ENCODE data around the gene ATG16L1.

The ATG16L1 gene

DNA sequence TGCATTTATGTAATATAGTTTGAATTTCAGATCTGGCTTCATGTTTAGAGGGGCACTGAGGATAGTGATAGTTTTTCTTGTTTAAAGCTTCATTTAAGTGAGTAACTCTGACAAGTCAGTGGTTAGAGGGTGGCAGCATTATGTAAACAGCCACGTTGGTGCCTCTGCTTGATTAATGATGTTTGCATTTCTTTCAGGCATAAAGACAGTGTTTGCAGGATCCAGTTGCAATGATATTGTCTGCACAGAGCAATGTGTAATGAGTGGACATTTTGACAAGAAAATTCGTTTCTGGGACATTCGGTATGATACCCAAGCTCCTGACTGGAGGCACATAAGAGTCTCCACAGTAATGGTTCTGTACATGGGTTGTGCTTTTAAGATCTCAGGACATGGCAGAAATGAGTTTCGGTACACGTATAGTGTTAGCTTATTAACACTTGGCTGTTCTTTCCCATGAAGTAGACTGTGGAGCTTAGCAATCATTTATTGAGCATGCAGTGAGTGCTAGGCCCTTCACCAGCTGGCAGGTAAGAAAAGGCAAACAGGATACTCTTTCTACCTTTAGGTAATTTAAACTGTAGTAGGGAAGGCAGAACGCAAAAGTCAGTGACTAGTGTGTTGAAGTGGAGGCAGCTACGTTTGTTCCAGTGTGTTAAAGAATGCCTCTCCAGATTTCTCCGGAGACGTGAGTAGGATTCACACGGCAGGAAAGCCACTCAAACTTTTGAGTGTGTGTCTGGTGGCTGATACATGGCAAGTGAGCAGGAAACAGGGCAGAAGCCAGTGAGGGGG, 38.8 kb downstream of the ATG16L1 start:
- DNase-seq (ENCODE audit: low read depth in 2 of 2), result no peak

DNA sequence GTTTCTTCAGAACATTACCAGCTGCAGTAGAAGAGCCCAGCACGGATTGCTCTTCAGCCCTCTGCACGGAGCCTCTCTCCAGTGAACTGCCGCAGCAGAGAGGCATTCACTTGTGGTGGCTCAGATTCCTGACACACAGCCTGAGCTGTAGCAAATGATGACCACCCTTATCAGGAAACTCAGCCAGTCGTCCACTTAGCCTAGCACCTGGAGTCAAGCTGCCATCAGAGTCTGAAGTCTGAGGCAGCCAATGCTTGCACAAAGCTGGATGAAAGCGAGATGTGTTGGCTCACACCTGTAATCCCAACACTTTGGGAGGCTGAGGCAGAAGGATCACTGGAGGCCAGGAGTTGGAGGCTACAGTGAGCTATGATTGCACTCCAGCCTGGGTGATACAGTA, 44.4 kb downstream of the ATG16L1 start:
- no peak for DNase-seq (ENCODE audit: low read depth in 2 of 2)

DNA sequence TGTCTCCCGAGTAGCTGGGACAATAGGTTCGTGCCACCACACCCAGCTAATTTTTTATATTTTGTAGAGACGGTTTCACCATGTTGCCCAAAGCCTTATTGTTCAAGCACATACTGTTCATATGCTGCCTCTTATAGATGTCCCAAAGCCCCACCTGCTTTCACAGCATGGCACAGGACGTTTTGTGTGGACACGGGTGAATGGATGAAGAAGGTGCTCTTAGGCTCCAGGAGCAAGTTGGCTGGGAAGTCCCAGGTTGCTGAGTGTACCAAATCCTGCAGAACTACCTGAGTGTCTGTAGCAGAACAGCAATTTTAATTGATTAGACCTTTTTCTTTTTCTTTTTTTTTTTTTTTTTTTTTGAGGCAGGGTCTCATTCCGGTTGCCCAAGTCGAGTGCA, 45.6 kb downstream of the ATG16L1 start:
- DNase-seq (ENCODE audit: low read depth in 2 of 2), result no peak

DNA sequence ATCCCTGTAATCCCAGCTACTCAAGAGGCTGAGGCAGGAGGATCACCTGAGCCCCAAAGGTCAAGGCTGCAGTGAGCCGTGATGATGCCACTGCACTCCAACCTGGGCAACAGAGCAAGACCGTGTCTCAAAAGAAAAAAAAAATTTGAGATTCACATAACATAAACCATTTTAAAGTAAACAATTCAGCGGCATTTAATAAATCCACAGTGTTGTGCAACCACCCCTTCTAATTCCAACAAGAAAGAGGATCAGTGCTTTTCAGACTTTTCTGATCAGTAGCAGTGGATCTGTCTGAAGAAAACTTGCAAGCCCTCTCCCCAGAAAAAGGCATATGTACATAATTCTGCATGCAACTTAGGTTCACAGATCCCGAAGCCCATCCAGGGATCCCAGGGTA, 48.9 kb downstream of the ATG16L1 start:
- DNase-seq (ENCODE audit: low read depth in 2 of 2), result no peak

DNA sequence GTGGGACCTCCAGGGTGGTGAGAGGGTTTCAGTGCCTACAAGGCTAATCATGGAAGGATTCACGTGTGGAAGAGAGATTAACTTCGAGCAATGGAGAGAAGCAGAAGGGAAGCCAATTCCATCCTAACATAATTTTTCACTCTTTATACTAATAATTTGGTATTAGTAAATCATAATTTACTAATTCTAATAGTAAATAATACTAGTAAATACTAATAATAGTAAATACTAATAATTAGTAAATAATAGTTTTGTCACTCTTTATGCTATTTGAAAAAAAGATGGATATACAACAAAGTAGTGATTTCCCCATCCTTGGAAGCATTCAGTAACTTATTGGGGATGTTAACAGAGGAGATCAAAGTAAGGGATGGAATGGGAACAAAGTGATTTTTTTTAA, 49.8 kb downstream of the ATG16L1 start:
- DNase-seq (ENCODE audit: low read depth in 2 of 2), result no peak

DNA sequence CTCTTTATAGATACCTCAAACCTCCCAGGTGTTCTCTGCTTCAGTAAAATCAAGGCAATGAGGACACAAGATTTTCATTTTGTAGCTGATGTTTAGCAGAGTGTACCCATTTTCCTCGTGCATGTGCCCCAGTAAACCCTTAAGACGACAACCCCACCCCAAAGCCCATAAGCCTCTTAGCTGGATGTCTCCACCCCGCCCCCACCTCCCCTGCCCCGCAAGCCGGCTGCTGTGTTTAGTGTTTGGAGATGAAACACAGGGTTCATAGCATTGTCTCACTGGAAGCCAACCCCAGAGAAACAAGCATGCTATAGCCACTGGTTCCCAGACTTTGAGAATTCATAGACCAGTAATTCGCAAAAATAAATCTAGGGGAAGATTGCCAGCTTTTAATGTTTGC, 50.3 kb downstream of the ATG16L1 start:
- no peak for DNase-seq (ENCODE audit: low read depth in 2 of 2)

DNA sequence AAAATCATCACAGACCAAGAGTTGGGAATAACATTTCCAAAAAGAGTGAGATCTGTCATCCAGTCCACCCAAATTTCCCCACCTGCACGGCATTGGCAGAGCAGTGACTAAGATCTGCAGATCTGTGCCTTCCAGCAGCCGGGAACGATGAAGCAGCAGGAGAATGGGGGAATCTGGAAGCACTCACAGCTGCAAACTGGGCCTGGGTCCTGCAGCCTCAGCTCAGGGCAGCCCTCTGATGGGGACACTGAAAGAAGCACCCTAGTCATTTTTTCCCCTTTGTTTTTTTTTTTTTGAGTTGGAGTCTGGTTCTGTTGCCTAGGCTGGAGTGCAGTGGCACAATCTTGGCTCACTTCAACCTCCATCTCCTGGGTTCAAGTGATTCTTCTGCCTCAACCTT, 51.8 kb downstream of the ATG16L1 start:
- DNase-seq (ENCODE audit: low read depth in 2 of 2), result no peak

DNA sequence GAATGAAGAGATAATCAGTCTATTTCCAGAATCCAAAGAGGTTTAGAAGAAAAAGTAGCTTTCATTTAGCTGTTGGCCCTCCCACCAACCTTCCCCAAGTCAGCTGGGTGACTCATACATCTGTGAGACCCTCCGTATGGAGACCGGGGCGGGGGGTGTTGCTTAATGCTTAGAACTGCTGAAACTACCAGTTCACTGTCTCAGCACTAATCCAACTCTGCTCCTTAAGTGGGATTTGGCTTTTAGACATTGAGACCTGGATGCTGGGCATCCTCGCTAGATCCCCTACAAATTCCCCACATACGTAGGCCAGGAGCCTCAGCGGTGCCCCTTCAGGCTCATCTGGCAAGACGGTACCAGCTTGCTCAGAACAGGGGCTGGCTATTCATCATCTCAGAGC, 56.1 kb downstream of the ATG16L1 start, which contains the start of gene SAG:
Gene SAG (plus strand): TSS at position 252 of the 400 bp plus-strand sequence. CDS start 1,374 bp downstream, outside the sequence.
- no peak for DNase-seq (ENCODE audit: low read depth in 2 of 2)

DNA sequence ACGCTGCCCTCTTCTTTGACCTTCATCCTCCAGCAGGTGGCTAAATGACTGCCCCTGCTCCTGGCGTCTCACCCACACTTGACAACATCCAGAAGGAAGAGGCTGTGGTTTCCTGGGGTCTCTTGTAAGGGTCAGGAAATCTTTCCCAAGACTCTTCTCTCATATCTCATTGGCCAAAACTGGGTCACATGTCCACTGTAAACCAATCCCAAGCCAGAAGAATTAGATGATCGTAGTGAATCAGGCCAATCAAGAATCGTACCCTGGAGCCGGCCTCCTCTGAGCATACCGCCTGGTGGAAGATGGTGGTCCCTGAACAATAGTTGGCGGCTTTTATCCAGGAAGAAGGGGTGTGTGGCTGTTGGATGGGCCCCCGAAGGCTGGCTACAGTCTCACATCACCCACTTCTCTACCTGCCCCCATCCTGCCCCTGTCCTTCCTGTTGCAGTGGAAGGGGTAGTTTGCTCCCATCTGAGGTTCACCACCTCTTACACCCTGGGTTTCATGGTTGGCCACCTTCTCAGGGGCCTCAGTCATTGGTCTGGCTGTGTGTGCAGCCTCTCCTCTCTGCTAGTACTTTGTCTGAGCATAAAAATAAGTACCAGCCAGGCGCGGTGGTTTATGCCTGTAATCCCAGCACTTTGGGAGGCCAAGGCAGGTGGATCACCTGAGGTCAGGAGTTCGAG, 59.9 kb downstream of the ATG16L1 start:
- DNase-seq (ENCODE audit: low read depth in 2 of 2), result no peak

DNA sequence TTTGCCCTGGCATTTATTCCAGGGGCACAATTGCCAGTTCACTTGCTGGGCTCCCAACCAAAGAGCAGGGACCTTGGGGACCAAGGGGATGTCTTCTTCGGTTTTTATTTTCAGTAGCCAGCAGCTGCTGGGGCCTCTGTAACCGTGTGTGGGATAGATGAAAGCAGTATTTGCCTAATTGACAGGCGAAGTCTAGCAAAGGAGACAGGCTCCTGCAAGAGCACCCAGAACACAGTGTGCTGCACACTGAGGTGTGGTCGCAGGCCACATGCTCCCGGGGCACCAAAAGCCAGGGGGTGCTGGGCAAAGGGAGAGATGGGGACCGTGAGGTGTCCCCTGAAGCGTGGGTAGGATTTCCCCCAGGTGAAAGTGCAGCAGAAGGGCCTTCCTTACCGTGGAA, 61.4 kb downstream of the ATG16L1 start:
- no peak for DNase-seq (ENCODE audit: low read depth in 2 of 2)

DNA sequence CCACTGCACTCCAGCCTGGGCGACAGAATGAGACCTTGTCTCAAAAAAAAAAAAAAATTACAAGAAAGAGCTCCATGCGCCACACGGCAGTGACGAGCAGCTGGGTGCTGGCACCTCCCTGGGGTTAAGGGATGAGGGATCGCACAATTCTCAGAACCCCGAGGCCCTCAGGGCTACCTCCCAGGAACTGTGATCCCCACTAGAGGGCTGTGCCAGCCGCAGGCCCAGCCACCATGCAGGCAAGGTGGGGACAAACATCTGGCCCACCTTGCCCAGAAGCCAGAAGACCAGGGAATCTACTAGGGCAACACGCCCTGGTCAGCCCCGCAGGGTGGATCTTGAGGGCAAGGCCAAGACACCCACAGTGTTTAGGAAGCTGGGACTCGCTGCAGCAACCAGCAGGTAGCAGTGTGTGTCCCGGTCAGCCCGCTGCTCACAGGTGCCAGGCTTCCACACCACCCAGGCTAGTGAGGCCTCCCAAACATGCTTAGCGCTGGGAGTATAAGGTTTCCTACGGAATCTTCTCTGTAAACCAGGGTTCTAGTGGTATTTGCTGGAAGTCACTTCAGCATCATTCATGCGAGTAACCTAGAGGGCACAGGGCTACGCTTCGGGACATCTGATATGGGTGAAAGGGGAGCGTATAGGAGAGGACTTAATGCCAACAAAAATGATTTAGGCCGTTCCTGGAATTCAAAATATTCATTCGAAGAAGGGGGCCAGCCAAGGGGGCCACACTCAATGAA, 62.9 kb downstream of the ATG16L1 start:
- no peak for DNase-seq (ENCODE audit: low read depth in 2 of 2)

DNA sequence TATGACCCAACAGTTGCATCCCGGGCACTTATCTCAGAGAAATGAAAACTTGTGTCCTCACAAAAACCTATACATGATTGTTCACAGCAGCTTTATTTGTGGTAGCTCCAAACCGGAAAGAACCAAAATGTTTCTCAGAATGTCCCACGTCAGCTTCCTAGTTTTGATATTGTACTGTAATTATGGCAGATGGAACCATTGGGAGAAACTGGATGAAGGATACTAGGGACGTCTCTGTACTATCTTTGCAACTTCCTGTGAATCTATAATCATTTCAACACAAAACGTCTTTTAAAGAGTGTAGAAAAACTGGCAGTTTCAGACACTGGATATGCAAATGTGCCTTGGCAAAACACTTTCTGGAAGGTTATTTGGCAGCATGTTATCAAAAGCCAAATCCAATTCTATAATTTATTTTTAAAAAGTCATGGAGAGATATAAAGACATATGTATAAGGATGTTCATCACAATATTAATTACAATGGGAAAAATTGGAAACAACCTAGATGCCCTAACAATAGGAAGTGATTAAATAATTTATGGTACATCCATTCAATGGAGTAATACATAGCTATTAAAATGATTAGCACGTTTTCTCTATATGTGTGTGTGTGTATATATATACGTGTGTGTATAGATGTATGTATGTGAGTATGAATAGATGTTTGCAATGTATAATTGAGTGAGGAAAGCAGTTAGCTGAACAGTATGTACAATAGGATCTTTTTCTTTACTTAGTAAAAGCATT, 65.9 kb downstream of the ATG16L1 start:
- DNase-seq (ENCODE audit: low read depth in 2 of 2), result no peak

DNA sequence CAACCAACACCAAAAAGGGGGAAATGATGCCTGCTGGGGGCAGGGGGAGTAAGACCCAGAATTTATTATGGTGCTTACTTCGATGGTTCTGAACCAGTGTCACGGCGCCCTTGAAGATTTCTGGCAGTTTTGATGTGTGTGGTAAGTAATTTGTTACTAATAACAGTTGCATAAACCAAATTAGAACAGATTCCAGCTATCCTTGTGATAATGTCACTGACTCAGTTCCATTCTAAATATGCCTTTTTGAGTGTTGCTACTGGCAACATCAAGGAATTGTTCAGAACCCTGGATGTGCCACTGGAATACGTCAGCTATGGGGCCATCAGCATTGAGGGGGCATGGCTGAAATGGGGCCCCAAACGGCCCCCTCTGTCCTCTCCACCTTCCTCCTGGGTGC, 67.8 kb downstream of the ATG16L1 start:
- DNase-seq (ENCODE audit: low read depth in 2 of 2), result no peak

DNA sequence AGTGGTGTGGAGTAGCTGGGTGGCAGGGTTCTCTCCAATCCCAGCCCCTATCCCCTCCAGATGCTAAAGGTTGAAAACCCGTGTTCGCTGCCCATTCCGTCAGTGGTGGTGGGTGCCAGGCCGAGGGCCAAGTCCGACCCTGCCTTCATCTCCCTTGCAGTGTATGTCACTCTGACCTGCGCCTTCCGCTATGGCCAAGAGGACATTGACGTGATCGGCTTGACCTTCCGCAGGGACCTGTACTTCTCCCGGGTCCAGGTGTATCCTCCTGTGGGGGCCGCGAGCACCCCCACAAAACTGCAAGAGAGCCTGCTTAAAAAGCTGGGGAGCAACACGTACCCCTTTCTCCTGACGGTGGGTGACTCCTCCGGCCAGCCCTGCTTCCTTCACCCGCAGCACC, 69.0 kb downstream of the ATG16L1 start:
- DNase-seq (ENCODE audit: low read depth in 2 of 2), result no peak

DNA sequence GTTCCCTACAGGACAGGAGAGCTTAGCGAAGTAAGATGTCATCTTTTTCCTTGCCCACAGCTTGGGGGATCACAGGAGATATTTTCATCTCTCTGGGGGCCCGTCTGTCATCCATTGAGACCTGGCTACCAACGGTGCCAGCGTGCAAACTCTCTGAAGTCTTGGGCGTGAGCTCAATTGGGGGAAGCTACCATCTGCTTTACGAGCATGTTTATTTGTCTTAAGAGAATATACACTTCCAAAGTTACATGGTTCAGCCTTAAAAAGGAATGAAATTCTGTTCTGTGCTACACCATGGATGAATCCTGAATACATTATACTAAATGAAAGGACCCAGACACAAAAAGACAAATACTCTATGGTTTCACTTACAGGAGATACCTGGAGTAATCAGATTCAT, 69.7 kb downstream of the ATG16L1 start:
- DNase-seq (ENCODE audit: low read depth in 2 of 2), result no peak

DNA sequence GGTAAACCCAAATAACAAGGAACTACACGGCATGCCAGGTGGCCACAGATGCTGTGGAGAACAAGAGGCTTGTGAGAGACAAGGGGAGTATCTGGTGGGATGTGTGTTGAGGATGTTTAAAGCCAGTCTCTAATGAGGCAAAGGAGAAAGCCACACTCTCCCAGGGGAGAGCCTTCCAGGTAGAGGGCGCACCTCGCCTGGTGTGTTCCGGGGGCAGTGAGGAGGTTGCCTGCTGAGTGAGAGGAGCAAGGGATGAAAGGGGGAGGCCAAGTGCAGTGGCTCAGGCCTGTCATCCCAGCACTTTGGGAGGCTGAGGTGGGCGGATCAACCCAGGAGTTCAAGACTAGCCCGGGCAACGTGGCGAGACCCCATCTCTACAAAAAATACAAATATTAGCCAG, 72.4 kb downstream of the ATG16L1 start:
- no peak for DNase-seq (ENCODE audit: low read depth in 2 of 2)

DNA sequence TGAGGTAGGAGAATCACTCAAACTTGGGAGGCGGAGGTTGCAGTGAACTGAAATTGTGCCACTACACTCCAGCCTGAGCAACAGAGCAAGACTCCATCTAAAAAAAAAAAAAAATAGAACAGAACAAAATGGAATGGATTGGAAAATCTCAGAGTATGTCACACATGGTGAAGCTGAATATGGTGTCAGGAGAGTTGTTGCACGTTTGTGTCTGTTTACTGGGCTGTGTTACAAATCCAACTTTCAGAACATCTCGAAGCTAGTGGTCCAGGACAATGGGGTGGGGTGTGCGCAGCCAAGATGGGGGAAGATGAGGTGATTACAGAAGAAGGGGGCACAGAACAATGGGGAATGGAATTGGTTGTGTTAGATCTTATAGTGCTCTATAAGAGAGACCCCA, 73.8 kb downstream of the ATG16L1 start:
- DNase-seq (ENCODE audit: low read depth in 2 of 2), result no peak

DNA sequence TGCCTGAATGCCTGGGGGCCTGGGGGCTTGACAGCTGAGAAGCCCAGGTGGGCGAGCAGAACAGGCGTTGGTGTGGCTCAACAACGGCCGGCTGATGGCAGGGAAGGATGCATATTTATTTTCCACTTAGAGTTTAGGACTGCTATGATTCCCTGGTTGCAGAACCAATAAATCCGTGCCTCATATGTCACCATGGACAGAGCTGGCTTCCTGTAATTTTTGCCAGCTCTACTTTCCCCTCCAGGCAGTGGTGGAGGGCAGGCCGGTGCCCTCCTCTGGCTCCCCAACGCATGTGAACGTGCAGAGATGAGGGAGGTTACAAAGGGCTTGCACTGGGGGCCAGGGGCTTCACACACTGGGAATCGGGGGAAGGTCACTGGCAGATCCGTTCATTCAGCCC, 74.3 kb downstream of the ATG16L1 start:
- DNase-seq (ENCODE audit: low read depth in 2 of 2), result no peak

DNA sequence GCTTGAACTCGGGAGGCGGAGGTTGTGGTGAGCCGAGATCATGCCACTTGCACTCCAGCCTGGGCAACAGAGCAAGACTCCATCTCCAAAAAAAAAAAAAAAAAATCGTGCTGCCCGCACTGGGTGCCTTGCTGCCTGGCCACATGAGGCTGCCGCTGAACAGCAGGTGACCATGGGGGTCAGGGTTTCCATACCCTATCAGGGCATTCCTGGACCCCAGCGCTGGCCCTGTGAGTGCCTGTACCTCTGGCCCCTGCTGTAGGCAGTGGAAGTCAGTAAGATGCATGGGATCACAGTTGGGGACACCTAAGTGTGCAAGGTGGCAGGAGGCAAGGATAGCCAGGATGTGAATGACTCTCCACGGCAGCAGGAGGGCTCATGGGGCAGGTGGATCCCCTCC, 75.0 kb downstream of the ATG16L1 start:
- DNase-seq (ENCODE audit: low read depth in 2 of 2), result no peak

DNA sequence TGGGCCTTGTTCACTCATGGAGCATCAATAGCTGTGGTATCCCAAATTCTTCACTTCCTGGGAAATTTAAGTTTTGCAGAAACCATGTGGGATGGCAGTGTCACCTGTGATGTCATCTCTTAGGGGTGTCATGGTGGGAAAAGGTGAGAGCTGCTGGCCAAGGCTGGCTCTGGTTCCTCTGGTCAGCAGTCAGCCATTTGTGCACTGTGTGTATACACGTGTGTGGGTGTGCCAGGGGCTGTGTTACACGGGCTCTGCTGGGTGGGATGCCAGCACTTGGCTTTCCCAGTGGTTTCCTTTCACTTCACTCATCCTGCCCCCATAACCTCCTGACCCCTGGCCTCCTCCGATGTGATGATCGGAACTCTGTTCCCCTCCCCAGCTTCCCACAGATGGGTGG, 77.4 kb downstream of the ATG16L1 start:
- DNase-seq (ENCODE audit: low read depth in 2 of 2), result no peak

DNA sequence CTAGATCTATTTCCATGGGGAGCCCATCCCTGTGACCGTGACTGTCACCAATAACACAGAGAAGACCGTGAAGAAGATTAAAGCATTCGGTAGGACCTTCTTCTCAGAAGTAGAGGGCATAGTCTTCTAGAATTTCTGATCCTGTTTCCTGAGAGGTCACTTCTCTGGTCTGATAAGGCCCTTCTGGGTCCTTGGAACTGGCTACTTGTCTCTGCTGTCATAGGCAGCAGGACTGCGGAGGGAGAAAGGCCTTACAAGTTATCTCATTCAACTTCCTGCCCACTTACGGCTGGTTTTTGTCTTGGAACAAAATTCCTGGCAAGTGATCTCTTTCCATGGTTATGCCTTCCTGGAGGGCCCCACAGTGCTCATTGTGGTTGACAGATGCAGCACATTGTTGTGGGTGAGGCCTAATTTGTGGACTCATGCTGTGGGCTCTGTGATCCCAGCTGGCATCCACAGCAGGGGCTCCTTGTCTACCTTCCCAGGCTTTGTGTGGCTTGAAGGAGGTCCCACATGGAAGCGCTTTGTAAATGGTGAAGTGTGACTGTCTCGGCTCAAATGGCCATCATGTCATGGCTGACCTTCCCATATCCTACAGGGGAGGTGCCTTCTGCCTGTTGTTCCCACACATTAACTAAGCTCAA, 78.1 kb downstream of the ATG16L1 start:
- no peak for DNase-seq (ENCODE audit: low read depth in 2 of 2)

DNA sequence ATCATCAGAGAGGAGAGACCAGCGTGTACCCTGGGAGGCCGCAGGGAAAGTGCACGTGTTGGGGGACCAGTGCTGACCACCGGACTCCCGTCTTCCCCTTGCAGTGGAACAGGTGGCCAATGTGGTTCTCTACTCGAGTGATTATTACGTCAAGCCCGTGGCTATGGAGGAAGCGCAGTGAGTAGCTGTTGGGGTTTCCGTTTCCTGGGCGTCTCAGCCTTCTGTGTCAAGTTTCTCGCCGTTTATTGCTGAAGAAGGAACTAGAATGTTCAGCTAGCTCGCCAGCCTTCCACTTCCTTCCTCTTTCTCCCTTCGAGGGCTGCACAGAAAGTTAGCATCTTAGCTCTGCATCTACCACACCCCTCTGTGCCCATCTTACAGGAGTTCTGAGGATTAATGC, 80.1 kb downstream of the ATG16L1 start:
- DNase-seq (ENCODE audit: low read depth in 2 of 2), result no peak
